Measurements from ENCODE around the gene DPPA3. TPM values are rescaled to one million over a fixed set of nuclear protein-coding genes. Genes with fewer than 3 reads are reported as not detected.
"Not testable (repeated sequence)": the region's sequence is repeated elsewhere in the genome, so short reads cannot be mapped to it uniquely, and the experiment has no call there.

The DPPA3 gene
- total RNA-seq (2014; rRNA removed; shearing (Covaris generic)), result not detected in 2 replicates
- not detected in 2 replicates for polyA plus RNA-seq (2014; cell fraction: nucleus; rRNA removed)

- no peak for DNase-seq (ENCODE audit: extremely low read depth, low read depth)
Measured at GRCh38 chr12:7711133-7711532, at the start of gene DPPA3. Gene DPPA3 (plus strand): TSS chr12:7711433. CDS start chr12:7711571, 138 bp downstream.

DNA sequence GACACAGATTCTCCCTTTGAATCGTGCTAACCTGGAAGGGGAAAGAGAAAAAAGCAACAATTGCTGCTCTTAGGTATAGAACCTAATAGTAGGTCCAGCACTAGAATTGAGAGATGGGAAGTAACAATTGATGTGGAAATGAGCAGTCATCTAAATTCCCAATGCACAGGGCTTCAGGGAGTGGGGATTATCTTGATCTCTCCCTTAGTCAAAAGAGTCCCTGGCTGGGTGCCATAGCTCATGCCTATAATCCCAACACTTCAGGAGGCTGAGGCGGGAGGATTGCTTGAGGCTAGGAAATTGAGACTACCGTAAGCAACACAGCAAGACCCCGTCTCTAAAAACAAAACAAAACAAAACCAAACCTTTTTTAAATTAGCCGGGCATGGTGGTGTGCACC, 49.5 kb upstream of the DPPA3 start:
- DNase-seq (ENCODE audit: extremely low read depth, low read depth), result no peak

- no peak for DNase-seq (ENCODE audit: extremely low read depth, low read depth)
Measured at GRCh38 chr12:7666595-7666994, 44.6 kb upstream of the DPPA3 start.

DNA sequence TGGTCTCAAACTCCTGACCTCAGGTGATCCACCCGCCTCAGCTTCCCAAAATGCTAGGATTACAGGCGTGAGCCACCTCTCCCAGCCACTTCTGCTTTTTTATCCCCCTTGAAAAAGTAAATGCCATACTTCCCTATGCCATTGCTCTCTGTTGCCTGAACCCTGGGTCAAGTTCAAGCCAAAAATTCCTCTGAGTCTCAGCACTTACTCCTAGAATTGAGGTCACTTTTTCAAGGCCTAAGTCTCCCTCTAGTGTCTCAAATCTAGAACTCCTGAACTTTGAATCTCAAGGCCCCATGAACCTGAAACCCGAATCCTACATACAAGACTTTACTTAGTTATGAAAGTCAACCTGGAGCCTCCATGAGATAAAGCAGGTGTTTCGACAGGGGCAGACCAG, 44.1 kb upstream of the DPPA3 start:
- peak; percentile 22 for DNase-seq (ENCODE audit: extremely low read depth, low read depth)

GRCh38 chr12:7668171-7668570, 43.1 kb upstream of the DPPA3 start:
- no peak for DNase-seq (ENCODE audit: extremely low read depth, low read depth)

DNA sequence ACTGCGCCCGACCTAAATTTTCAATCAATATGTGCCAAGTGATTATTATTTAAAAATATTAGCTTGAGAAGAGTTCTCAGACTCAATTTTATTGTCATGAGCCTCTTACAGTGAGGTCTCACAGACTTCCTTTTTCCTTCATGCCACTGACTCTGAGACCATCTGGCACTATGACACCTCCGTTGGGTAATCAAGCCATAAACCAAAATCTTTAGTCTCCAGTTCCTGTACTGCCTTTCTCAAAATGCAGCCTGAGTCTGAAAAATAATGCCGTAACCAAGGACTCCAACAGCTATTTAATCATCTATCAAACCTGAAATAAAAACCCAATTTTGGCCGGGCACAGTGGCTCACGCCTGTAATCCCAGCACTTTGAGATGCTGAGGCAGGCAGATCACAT, 35.8 kb upstream of the DPPA3 start:
- DNase-seq (ENCODE audit: extremely low read depth, low read depth), result not testable (repeated sequence)

GRCh38 chr12:7677432-7677888, 33.8 kb upstream of the DPPA3 start:
- peak; percentile 38 for DNase-seq (ENCODE audit: extremely low read depth, low read depth)

DNA sequence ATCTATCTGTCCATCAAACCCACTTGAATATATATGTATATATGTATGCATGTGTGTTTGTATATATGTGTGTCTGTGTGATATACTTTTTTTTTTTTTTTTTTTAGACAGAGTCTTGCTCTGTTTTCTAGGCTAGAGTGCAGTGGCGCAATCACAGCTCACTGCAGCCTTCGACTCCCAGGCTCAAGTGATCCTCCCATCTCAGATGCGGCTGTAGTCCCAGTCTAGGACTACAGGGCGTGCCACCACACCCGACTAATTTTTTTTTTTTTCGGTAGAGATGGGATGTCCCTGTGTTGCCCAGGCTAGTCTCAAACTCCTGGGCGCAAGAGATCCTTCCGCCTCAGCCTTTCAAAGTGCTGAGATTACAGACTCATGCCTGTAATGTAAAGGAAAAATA, 32.5 kb upstream of the DPPA3 start:
- DNase-seq (ENCODE audit: extremely low read depth, low read depth), result no peak

- no peak for DNase-seq (ENCODE audit: extremely low read depth, low read depth)
Measured at GRCh38 chr12:7679251-7680045, 31.8 kb upstream of the DPPA3 start.

- no peak for DNase-seq (ENCODE audit: extremely low read depth, low read depth)
Measured at GRCh38 chr12:7681535-7681934, 29.7 kb upstream of the DPPA3 start.

DNA sequence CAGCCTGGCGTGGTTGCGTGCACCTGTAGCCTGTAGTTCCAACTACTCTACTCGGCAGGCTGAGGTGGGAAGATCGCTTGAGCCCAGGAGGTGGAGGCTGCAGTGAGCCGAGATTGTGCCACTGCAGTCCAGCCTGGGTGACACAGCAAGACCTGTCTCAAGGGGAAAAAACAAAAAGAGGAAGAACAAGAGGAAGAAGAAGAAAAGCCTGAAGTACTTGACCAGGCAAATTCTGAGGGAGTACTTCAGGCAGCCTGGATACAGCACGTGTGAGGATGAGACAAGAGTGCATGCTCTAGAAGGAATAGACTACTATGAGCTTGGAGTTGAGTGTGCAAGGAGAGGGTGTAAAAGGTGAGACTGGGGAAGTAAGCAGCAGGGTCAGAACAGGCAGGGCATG, 17.4 kb upstream of the DPPA3 start:
- no peak for DNase-seq (ENCODE audit: extremely low read depth, low read depth)

- DNase-seq (ENCODE audit: extremely low read depth, low read depth), result no peak
Measured at GRCh38 chr12:7694556-7695236, 16.5 kb upstream of the DPPA3 start.

DNA sequence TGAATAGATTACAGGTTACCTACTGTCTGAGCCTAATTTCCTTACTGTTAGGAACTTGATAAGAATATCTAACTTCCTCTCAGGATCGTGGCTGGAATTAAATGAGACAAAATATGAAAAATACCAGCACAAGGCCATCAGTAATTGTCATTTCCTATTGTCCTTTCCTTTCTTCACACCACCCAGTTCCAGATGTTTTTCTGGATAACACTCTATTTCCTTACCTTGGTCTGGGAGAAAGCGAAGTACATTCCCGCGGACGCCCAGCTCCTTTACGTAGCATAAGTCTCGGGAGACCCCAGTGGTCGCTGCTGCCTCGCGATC, 16.0 kb upstream of the DPPA3 start:
- no peak for DNase-seq (ENCODE audit: extremely low read depth, low read depth)

DNA sequence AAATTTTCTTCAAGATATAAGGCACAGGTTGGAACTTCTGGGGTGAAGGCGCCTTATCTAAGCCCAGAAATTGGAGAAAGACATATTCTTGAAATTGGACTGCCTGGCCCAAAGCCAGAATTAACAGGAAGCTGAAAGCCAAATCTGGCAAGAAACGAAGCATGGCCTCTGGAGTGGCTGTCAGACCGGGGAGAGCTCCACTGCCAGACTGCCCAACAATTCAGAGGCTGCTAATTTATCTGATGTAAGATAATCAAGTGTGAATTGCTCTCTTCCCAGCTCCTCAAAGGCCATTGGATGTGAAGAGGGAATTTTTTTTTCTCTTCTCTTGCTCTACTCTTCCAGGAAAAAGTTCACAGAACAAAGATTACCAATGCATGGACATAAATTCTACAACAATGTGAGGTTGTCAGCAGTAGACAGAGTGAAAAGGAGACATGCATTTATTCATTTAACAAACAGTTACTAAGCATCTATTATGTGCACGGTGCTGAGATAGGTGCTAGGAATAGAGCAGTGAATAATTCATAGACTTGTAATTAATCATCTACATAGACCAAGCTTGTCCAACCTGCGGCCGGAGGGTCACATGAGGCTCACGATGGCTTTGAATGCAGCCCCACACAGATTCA, 15.6 kb upstream of the DPPA3 start, which contains the start of gene GDF3:
Gene GDF3 (minus strand): TSS at position 210 of the 632 bp plus-strand sequence. CDS start 47 bp downstream, at position 163.
- DNase-seq (ENCODE audit: extremely low read depth, low read depth), result no peak

- DNase-seq (ENCODE audit: extremely low read depth, low read depth), result no peak
Measured at GRCh38 chr12:7705846-7706245, 5.4 kb upstream of the DPPA3 start.

DNA sequence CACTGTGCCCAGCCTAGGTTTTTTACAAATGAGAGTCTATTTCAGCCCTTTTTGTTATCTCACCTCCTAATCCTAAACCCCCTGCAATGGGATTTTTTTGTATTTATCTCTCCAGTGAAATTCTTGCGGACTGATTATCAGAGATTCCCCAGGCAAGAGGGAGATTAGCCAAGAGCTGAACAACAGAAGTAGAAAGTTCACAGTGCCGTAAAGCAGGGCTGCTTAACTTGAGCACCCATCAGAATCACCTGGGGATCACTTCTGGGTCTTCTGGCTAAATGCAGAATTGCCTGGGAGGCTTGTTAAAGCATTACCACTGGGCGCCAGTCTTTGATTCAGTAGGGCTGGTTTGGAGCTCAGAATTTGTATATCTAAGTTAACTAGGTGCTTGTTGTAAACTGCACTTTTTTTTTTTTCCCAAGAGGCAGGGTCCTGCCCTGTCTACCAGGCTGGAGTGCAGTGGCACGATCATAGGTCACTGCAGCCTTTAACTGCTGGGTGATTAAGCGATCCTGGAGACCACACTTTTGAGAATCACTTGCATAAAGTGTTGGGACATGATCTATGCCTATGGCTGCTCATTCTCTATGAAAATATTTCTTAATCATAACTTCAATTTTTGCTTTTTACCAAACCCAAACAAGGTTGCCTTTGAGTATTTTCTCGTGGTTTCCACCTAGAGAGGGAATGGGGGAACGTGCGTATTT, 1.1 kb upstream of the DPPA3 start:
- DNase-seq (ENCODE audit: extremely low read depth, low read depth), result no peak

GRCh38 chr12:7712841-7713442, 1.7 kb downstream of the DPPA3 start:
- DNase-seq (ENCODE audit: extremely low read depth, low read depth), result no peak

- DNase-seq (ENCODE audit: extremely low read depth, low read depth), result peak; percentile 9
Measured at GRCh38 chr12:7716381-7716780, 5.1 kb downstream of the DPPA3 start.

DNA sequence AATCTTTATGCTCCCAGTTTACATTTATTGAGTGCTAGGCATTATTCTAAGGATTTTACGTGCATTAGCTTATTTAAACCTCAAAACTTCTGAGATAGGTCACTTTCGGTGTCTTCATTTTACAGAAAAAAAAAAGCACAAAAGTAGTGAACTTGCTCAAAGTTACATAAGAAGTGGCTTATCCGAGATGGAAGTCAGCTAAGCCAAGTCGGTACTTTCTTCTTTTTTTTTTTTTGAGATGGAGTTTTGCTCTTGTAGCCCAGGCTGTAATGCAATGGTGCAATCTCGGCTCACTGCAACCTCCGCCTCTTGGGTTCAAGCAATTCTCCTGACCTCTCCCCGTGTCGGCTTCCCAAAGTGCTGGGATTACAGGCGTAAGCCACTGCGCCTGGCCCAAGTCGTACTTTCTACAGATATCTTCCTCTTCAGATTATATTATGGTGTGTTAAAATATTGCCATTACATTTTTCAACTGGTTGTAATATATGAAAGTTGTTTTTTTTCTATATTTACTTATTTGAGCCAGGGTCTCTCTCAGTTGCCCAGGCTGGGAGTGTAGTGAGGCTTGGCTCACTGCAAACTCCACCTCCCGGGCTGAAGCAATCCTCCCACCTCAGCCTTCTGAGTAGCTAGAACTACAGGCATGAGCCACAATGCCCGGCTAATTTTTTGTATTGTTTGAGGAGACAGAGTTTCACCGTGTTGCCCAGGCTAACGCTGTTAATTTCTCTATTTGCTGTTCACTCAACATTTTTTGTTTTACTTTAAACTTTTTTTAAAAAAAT, 8.9 kb downstream of the DPPA3 start:
- DNase-seq (ENCODE audit: extremely low read depth, low read depth), result no peak

DNA sequence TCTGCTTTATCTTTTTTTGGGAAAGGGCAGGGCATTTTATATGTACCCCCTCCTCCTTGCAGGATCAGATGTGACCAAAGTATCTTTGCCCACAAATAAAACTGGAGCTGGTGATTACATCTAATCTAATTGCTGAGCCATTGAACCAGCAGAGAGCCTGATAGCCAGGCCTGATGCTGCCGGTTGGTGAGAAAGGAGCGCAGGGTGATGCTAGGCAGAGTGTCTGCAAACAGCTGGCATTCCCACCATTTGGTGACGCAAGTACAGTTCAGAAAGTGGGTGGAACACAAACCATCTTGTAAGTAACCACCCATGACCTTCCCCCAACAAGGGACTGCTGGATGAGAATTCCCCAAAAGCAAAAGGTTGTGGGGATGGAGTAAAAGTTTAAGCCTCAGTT, 12.7 kb downstream of the DPPA3 start:
- DNase-seq (ENCODE audit: extremely low read depth, low read depth), result no peak

Data from NCI-H460 (cell line).